ENCODE results near the gene PEX3.

Gene PEX3

DNA sequence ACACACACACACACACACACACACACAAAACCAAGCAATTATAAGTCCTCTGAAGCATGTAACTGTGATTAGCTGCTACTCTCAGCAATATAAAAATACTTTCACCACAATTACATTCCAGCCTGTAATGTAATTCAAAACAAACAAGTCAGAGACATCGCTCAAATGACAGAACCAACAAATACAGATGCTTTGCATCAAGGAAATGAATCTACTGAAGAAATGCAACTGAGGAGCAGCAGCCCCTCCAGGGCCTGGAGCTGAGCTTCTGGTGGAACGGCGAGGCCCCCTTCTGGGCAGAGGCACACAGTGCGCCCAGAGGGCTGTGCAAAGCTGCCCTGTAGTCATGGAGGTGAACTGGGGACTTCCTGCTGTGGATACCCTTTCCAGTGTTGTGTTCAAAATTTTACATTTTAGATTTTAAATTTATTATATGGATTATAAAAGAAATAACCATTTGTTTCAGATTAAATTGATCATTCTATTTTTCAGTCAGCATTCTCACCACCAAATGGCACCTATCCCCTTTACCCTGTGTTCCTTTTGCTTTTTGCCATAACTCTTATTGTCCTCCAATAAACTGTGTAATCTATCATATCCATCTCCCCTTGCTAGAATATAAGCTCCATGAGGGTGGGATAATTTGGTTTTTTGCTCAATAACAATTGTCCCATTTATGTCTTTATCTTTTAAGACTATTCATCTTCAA, 23.3 kb upstream of the PEX3 start:
- ATAC-seq = peak; percentile 100
- TF ChIP-seq ZFP30 (CRISPR knock-in tag; IDR thresholded peaks at IDR 0.05) (no peak), ZFP3 (CRISPR knock-in tag; IDR thresholded peaks at IDR 0.05) (no peak), ZNF565 (CRISPR knock-in tag; conservative IDR thresholded peaks at IDR 0.05; ENCODE audit: low read depth) (no peak), POU6F1 (CRISPR knock-in tag; IDR thresholded peaks at IDR 0.05; ENCODE audit: borderline replicate concordance, low read depth) (no peak), PPARA (CRISPR knock-in tag; IDR thresholded peaks at IDR 0.05; ENCODE audit: borderline replicate concordance) (no peak), CSDC2 (CRISPR knock-in tag; IDR thresholded peaks at IDR 0.05) (no peak), ESRRG (CRISPR knock-in tag; IDR thresholded peaks at IDR 0.05) (no peak), ZC3H10 (CRISPR knock-in tag; IDR thresholded peaks at IDR 0.05) (no peak), ARNTL (CRISPR knock-in tag; IDR thresholded peaks at IDR 0.05; ENCODE audit: borderline replicate concordance, low read depth) (no peak), CREB5 (CRISPR knock-in tag; IDR thresholded peaks at IDR 0.05; ENCODE audit: low read depth) (no peak), ZNF70 (CRISPR knock-in tag; IDR thresholded peaks at IDR 0.05) (no peak), RARB (CRISPR knock-in tag; IDR thresholded peaks at IDR 0.05) (no peak), BACH2 (CRISPR knock-in tag; IDR thresholded peaks at IDR 0.05; ENCODE audit: borderline replicate concordance) (no peak), ZNF8 (CRISPR knock-in tag; IDR thresholded peaks at IDR 0.05) (no peak), GLIS3 (CRISPR knock-in tag; IDR thresholded peaks at IDR 0.05) (no peak)
- TF ChIP-seq, protein P1, sequence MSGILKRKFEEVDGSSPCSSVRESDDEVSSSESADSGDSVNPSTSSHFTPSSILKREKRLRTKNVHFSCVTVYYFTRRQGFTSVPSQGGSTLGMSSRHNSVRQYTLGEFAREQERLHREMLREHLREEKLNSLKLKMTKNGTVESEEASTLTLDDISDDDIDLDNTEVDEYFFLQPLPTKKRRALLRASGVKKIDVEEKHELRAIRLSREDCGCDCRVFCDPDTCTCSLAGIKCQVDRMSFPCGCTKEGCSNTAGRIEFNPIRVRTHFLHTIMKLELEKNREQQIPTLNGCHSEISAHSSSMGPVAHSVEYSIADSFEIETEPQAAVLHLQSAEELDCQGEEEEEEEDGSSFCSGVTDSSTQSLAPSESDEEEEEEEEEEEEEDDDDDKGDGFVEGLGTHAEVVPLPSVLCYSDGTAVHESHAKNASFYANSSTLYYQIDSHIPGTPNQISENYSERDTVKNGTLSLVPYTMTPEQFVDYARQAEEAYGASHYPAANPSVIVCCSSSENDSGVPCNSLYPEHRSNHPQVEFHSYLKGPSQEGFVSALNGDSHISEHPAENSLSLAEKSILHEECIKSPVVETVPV (CRISPR knock-in tag; IDR thresholded peaks at IDR 0.05) = no peak
- TF ChIP-seq, protein P2, sequence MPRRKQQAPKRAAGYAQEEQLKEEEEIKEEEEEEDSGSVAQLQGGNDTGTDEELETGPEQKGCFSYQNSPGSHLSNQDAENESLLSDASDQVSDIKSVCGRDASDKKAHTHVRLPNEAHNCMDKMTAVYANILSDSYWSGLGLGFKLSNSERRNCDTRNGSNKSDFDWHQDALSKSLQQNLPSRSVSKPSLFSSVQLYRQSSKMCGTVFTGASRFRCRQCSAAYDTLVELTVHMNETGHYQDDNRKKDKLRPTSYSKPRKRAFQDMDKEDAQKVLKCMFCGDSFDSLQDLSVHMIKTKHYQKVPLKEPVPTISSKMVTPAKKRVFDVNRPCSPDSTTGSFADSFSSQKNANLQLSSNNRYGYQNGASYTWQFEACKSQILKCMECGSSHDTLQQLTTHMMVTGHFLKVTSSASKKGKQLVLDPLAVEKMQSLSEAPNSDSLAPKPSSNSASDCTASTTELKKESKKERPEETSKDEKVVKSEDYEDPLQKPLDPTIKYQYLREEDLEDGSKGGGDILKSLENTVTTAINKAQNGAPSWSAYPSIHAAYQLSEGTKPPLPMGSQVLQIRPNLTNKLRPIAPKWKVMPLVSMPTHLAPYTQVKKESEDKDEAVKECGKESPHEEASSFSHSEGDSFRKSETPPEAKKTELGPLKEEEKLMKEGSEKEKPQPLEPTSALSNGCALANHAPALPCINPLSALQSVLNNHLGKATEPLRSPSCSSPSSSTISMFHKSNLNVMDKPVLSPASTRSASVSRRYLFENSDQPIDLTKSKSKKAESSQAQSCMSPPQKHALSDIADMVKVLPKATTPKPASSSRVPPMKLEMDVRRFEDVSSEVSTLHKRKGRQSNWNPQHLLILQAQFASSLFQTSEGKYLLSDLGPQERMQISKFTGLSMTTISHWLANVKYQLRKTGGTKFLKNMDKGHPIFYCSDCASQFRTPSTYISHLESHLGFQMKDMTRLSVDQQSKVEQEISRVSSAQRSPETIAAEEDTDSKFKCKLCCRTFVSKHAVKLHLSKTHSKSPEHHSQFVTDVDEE (CRISPR knock-in tag; IDR thresholded peaks at IDR 0.05) = no peak
- TF ChIP-seq, protein P3, sequence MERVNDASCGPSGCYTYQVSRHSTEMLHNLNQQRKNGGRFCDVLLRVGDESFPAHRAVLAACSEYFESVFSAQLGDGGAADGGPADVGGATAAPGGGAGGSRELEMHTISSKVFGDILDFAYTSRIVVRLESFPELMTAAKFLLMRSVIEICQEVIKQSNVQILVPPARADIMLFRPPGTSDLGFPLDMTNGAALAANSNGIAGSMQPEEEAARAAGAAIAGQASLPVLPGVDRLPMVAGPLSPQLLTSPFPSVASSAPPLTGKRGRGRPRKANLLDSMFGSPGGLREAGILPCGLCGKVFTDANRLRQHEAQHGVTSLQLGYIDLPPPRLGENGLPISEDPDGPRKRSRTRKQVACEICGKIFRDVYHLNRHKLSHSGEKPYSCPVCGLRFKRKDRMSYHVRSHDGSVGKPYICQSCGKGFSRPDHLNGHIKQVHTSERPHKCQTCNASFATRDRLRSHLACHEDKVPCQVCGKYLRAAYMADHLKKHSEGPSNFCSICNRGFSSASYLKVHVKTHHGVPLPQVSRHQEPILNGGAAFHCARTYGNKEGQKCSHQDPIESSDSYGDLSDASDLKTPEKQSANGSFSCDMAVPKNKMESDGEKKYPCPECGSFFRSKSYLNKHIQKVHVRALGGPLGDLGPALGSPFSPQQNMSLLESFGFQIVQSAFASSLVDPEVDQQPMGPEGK (CRISPR knock-in tag; IDR thresholded peaks at IDR 0.05; ENCODE audit: borderline replicate concordance) = no peak

DNA sequence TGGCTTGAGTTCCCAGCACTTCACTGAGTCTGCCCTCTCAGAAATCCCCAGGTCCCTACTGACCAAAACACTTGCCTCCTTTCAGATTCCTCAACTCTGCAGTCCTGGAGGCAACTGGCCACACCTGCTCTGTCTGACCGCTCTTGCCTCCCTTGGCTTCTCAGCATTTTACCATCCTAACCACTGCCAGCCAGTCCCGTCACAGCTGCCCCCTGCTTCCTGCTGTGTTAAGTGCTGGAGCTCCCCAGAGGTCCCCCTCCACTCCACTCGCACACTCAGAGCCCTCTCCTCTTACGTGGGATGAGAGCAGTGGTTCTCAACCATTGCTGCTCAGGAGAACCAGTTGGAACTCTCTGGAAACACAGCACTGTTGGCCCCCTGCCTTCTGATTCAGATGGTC, 20.6 kb upstream of the PEX3 start:
- ATAC-seq = no peak
- no peak for TF ChIP-seq CREB5 (CRISPR knock-in tag; IDR thresholded peaks at IDR 0.05; ENCODE audit: low read depth)

GRCh38 chr6:143431226-143431625, 19.4 kb upstream of the PEX3 start:
- no peak for TF ChIP-seq CREB5 (CRISPR knock-in tag; IDR thresholded peaks at IDR 0.05; ENCODE audit: low read depth)
- TF ChIP-seq ZNF565 (CRISPR knock-in tag; conservative IDR thresholded peaks at IDR 0.05; ENCODE audit: low read depth) = no peak
- no peak for ATAC-seq

Data from SK-N-SH treated with all-trans-retinoic acid at 6 μM for 48 hours (cell line).